Hepatocyte (in vitro differentiated cells): Measurements from ENCODE around the gene RAB19.

ENCODE experiments used
- EZH2phosphoT487 ChIP-seq: fragments of 200-600 bp; sonication (generic); IDR thresholded peaks from one replicate; pipeline ENCODE4 v1.6.1; 2018; ENCODE audit warnings: antibody characterized with exemption, mild to moderate bottlenecking, low read depth, moderate library complexity; ENCODE audit not compliant: unreplicated experiment, severe bottlenecking
- TF ChIP-seq, protein P1 (sequence below): fragments of 200-600 bp; sonication (generic); IDR thresholded peaks from 2 replicates; pipeline ENCODE4 v1.5.1; 2016; ENCODE audit warnings: antibody characterized with exemption, mild to moderate bottlenecking; ENCODE audit not compliant: poor library complexity

DNA sequence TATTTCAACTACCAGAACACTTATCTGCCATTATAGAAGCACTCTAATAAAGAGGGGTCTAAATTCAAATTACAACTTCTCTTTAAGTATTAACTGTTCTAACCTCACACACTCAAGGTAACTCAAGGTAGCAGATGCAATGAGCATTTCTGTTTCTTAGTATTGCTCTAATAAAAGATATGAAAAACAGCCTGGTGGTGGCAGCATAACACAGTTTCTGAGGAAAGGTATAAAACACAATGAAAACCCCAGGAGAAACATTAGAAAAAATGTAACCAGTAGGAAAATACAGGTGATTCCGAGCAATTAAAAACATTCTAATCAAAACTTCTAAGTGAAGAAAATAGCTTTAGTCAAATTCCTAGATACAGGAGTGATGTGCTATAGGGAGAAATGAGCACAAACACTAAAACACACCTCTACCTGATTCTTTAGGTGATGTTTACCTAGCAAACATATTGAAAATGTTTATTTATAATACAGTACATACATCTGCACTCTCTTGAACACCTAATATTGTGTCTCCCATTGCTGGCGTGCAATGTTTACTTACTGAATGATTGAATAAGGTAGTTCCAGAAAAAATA lies 72.0 kb downstream of the RAB19 start:
- TF ChIP-seq EZH2phosphoT487, result no peak
- TF ChIP-seq, protein P1, sequence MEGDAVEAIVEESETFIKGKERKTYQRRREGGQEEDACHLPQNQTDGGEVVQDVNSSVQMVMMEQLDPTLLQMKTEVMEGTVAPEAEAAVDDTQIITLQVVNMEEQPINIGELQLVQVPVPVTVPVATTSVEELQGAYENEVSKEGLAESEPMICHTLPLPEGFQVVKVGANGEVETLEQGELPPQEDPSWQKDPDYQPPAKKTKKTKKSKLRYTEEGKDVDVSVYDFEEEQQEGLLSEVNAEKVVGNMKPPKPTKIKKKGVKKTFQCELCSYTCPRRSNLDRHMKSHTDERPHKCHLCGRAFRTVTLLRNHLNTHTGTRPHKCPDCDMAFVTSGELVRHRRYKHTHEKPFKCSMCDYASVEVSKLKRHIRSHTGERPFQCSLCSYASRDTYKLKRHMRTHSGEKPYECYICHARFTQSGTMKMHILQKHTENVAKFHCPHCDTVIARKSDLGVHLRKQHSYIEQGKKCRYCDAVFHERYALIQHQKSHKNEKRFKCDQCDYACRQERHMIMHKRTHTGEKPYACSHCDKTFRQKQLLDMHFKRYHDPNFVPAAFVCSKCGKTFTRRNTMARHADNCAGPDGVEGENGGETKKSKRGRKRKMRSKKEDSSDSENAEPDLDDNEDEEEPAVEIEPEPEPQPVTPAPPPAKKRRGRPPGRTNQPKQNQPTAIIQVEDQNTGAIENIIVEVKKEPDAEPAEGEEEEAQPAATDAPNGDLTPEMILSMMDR, result peak; percentile 68
